HepG2 (cell line): ENCODE measurements around the gene HOXA1. TPM values are rescaled to one million over a fixed set of nuclear protein-coding genes. Genes with fewer than 3 reads are reported as not detected.

Experiments
- ARID5B ChIP-seq: IDR thresholded peaks from 2 replicates; pipeline ENCODE4 v1.4.0; 2020; ENCODE audit warnings: mild to moderate bottlenecking, missing genetic modification reagents
- ATF2 ChIP-seq: sonication (generic); formaldehyde crosslinking; IDR thresholded peaks from 2 replicates; pipeline ENCODE4 v1.4.0; 2020; ENCODE audit warnings: missing genetic modification reagents
- FOXP4 ChIP-seq: sonication (generic); formaldehyde crosslinking; IDR thresholded peaks from 2 replicates; pipeline ENCODE4 v1.4.0; 2020; ENCODE audit warnings: missing genetic modification reagents
- KDM2A ChIP-seq: sonication (generic); formaldehyde crosslinking; IDR thresholded peaks from 2 replicates; pipeline ENCODE4 v1.4.0; 2020; ENCODE audit warnings: low read depth, missing genetic modification reagents, borderline replicate concordance
- RARA ChIP-seq: IDR thresholded peaks from 2 replicates; pipeline ENCODE4 v1.6.1; 2016; ENCODE audit warnings: missing genetic modification reagents, missing compliant biosample characterization
- RFX3 ChIP-seq: IDR thresholded peaks from 2 replicates; pipeline ENCODE4 v1.6.1; 2016; ENCODE audit warnings: missing biosample characterization, missing genetic modification reagents
- SNAPC2 ChIP-seq: sonication (generic); formaldehyde crosslinking; IDR thresholded peaks from 2 replicates; pipeline ENCODE4 v1.8.1; 2022; ENCODE audit warnings: mild to moderate bottlenecking, missing genetic modification reagents
- SP4 ChIP-seq: sonication (generic); formaldehyde crosslinking; IDR thresholded peaks from 2 replicates; pipeline ENCODE4 v1.8.1; 2023; ENCODE audit warnings: mild to moderate bottlenecking, missing genetic modification reagents
- TCF12 ChIP-seq, 2 experiments: fragments of 450-650 bp in 1 of 2; sonication (generic) in 1 of 2; formaldehyde crosslinking in 1 of 2; IDR thresholded peaks; 2 replicates each; pipeline versions ENCODE4 v1.6.1 to v1.8.0; 2017 to 2022; ENCODE audit warnings: antibody characterized with exemption in 1 of 2, mild to moderate bottlenecking in 1 of 2, missing genetic modification reagents in 1 of 2, moderate library complexity in 1 of 2
- YEATS4 ChIP-seq: sonication (generic); formaldehyde crosslinking; IDR thresholded peaks from 2 replicates; pipeline ENCODE4 v1.4.0; 2020; ENCODE audit warnings: missing genetic modification reagents, borderline replicate concordance
- ZNF362 ChIP-seq: sonication (generic); formaldehyde crosslinking; IDR thresholded peaks from 2 replicates; pipeline ENCODE4 v1.4.0; 2020; ENCODE audit warnings: missing genetic modification reagents, mild to moderate bottlenecking, borderline replicate concordance
- ZNF556 ChIP-seq: sonication (generic); formaldehyde crosslinking; IDR thresholded peaks from 2 replicates; pipeline ENCODE4 v1.4.0; 2020; ENCODE audit warnings: mild to moderate bottlenecking, missing genetic modification reagents, borderline replicate concordance
- ZNF672 ChIP-seq: sonication (generic); formaldehyde crosslinking; IDR thresholded peaks from 2 replicates; pipeline ENCODE4 v1.8.1; 2022; ENCODE audit warnings: missing genetic modification reagents
- ZNF768 ChIP-seq: sonication (generic); formaldehyde crosslinking; IDR thresholded peaks from 2 replicates; pipeline ENCODE4 v1.4.0; 2020; ENCODE audit warnings: missing genetic modification reagents
- ZNF792 ChIP-seq: IDR thresholded peaks from 2 replicates; pipeline ENCODE4 v1.6.1; 2016
- ZUFSP ChIP-seq: sonication (generic); formaldehyde crosslinking; IDR thresholded peaks from 2 replicates; pipeline ENCODE4 v1.9.0; 2021; ENCODE audit warnings: missing genetic modification reagents, mild to moderate bottlenecking, borderline replicate concordance
- polyA plus RNA-seq, 8 experiments: library from polyadenylated mRNA; depleted of rRNA in 3 of 8; stranded (reverse) in 7 of 8; unstranded in 1 of 8; fragments of >200 nt; fragmentation: Illumina TruSeq in 4 of 8; extraction: Trizol in 4 of 8; gene quantifications; 2 replicates each; pipeline versions ENCODE4 v1.2.1 to v1.2.3, GENCODE V29; 2011 to 2016; ENCODE audit warnings: low read depth in 4 of 8, missing spikeins in 1 of 8, mixed read lengths in 1 of 8; ENCODE audit not compliant: insufficient read depth in 1 of 8
- total RNA-seq, 5 experiments: library from RNA; depleted of rRNA; stranded (reverse); fragments of >200 nt; fragmentation: Illumina TruSeq; extraction: Trizol; gene quantifications; 2 replicates each; pipeline ENCODE4 v1.2.3, GENCODE V29; 2016; ENCODE audit warnings: low read depth in 1 of 5
- TF ChIP-seq, protein P1 (sequence below): sonication (generic); formaldehyde crosslinking; IDR thresholded peaks from 2 replicates; pipeline ENCODE4 v1.4.0; 2020; ENCODE audit warnings: mild to moderate bottlenecking, missing genetic modification reagents

HOXA1 gene
- total and polyA plus RNA-seq, 2 of the 13 experiments (the other 11 are each of a cell fraction or from before 2014, with no cell fraction given) = 0.18 to 0.20 TPM

DNA sequence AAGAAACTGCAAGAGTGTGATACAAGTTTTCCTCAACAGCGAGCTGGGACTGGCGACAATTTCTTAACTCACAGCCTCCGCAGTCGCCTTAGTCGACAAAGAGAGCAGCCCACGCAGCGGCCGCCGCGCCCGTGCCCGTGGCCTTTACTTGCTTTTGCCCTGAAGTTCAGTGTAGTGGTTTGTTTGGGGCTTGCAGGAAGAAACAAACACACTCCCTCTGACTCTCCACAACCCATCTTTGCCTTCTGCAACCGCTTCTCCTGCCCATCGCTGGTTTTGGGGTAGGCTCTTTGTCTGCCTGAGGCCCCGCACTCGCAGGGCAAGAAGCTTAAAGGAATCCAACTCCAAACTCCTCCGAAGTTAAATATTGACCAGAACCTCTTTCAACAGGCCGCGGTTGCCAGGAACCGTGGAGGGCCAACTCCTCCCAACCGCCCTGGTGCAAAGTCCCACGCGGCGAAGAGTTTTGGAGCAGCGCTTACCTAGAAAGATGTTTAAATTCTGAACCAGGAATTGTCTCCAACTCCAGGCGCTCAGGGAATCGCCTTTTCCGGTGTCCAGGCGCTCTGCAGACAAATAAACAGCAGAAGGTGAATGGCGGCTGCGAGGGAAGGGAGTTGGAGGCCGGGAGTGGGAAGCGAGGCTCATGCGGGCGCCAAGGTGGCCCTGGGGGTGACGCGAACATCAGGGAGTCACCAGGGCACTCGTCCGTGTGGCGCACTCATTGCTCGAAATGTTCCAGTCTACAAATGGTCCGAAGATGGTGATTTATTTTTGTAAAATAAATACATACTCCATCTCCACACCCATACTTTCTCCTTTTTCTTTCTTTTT lies 26.5 kb upstream of the HOXA1 start (continued):
- no peak for TF ChIP-seq TCF12 (IDR thresholded peaks at IDR 0.05)
- TF ChIP-seq TCF12 (CRISPR knock-in tag; IDR thresholded peaks at IDR 0.05) = no peak
- TF ChIP-seq ZNF362 = 0 out of 2 replicates have a peak, but pooled peaks have one; percentile 11
- TF ChIP-seq RARA (CRISPR knock-in tag) = peak; percentile 89
- peak; percentile 37; the same call in 1 of the 2 replicates for TF ChIP-seq ATF2 (CRISPR knock-in tag)
- no peak for TF ChIP-seq SP4 (CRISPR knock-in tag)
- TF ChIP-seq SNAPC2 (CRISPR knock-in tag) = 0 out of 2 replicates have a peak, but pooled peaks have one; percentile 69
- TF ChIP-seq ARID5B (CRISPR knock-in tag) = peak; percentile 81
- peak; percentile 63 for TF ChIP-seq FOXP4 (CRISPR knock-in tag)
- 0 out of 2 replicates have a peak, but pooled peaks have one; percentile 64 for TF ChIP-seq ZNF792 (CRISPR knock-in tag)
- TF ChIP-seq ZNF768 (CRISPR knock-in tag) = no peak
- TF ChIP-seq ZNF672 (CRISPR knock-in tag) = no peak
- TF ChIP-seq, protein P1, sequence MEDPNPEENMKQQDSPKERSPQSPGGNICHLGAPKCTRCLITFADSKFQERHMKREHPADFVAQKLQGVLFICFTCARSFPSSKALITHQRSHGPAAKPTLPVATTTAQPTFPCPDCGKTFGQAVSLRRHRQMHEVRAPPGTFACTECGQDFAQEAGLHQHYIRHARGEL = no peak
- peak; percentile 70; the same call in 1 of the 2 replicates for TF ChIP-seq ZNF556 (CRISPR knock-in tag)
- TF ChIP-seq RFX3 (CRISPR knock-in tag) = peak; percentile 56
- peak; percentile 65; the same call in 1 of the 2 replicates for TF ChIP-seq YEATS4
- TF ChIP-seq ZUFSP = no peak
- peak; percentile 82 for TF ChIP-seq KDM2A
